NK-92 treated with Interleukin-12 subunit alpha and Interleukin-12 subunit beta, amount 100 ng/mL, for 24 hours (cell line): ENCODE data around the gene NAALADL2.
"Not testable (repeated sequence)": the region's sequence is repeated elsewhere in the genome, so short reads cannot be mapped to it uniquely, and the experiment has no call there.

ENCODE experiments used
- DNase-seq: peaks from one replicate; lab custom pipeline; 2025; lab: John Stamatoyannopoulos, UW

The NAALADL2 gene

DNA sequence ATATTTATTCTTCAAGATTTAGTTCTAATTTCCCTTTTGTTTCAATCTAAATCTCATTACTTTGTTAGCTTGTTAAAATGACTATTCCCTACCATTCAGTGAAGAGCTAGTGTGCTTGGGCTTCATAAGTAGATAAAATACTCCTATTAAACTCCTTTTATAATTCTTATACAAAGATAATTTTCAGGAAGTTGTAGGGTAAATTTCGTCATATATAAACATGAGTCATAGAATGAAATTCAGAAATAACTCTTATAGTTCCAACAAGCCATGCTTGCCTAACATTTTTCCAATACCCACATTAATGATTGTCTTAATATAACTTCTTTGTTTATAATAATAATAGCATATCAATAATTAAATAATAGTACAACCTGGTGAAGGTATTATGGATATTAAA is 407.3 kb downstream of the NAALADL2 start:
- DNase-seq: no peak

DNA sequence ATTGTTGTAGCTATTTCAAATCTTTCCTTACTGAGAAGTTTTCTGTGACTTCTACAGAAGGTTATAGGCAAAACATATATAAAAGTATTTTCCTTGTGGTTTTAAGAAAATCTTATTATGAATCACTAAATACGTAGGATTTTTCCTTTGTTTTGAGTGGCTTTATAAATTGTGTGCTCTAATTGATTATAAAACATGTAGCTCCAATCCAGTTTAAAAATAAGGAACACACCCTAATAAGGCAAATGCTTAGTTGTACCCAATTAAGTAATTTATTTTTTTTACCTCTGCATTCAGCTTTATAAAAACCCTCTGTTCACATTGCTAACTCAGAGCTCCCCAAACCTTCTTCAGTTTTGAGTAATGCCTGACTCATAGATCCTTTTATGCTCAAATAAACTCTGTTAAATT is 408.0 kb downstream of the NAALADL2 start:
- no peak for DNase-seq

DNA sequence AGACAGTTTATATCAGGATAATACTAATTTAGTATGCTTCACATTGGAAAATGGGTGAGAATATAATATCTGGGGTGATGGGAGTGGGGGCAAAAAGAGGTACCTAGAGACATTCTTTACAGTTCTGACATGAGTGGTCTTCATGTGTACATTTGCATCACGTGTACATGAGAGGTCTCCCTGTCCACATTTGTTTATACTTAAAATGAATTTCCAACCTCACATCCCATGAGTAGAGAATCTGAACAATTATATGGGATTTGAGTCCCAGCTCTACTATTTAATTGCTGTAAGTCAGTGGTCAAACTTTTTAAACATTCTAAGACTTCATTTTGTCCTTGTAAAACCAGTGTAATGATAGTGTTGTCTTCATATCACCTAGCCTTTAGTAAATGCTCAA is 408.4 kb downstream of the NAALADL2 start:
- DNase-seq: no peak

DNA sequence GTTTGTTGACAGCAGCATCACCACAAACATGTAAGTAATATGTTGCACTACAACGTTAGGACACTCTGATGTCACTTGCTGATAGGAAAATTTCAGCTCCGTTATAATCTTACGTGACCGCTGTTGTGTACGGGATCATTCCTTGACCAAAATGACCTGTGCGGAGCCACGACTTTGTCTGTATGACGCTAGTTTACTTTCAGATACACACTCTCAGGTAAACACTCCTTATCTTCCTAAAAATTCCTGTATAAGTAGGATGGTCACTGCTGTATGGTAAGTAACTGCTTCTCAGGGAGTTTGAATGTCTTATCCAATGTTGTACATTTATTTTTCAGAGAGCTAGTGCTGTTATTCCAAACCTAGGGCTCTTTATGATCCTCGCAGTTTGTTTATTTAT is 410.3 kb downstream of the NAALADL2 start:
- DNase-seq: no peak

DNA sequence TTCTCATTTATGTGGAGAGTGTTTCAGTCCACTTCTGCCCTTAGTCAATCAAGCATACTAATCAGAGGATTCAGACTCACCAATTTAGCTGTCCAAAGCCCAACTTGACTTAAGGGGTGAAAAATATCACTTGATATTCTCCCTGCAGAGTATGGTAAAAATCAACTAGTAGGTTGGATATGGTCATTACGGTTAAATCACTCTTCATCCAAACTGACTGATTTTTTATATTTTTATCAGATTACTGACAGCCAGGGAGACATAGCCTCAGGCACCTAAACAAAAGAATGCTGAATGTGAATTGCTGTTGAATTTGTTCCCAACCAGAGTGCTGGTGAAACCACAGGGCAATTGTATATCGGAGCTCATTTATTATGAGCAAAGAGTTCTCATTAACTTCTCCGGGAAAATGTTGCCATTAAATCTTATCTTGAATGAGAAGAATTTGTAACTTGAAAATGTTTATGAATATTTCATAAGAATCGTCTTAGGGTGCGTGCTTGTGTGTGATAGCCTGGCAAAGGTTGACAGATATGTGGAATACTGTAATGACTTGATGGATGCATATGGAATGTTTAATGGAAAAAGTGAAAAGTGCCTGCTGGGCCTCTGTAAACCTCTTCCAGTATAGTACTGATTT is 411.2 kb downstream of the NAALADL2 start:
- no peak for DNase-seq

DNA sequence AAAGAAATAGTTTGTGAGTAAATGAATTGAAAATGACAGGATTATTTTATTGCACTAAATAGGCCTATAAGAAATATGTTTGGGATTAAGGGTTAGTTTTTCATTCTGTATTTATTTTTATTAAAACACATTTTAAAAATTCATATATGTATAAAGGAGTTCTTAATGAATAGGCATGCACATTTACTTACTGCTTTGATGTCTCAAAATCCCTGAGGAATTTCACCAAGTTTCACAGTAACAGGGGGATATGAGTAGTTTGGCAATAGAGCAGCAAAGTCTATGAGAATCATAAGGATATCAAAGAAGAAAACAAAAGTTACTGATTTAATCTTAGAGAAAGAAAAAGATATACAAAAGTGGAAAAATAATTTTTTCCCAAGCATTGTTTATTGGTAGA is 411.7 kb downstream of the NAALADL2 start:
- DNase-seq: no peak

DNA sequence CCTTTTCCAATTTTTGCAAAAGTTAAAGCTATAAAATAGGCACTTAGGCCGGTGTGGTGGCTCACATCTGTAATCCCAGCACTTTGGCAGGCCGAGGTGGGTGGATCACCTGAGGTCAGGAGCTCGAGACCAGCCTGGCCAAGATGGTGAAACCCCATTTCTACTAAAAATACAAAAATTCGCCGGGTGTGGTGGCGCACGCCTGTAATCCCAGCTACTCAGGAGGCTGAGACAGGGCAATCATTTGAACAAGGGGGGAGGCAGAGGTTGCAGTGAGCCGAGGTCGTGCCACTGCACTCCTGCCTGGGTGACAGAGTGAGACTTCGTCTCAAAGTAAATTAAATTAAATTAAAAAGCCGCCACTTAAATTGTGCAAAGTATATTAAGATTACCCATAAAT is 412.3 kb downstream of the NAALADL2 start:
- DNase-seq: not testable (repeated sequence)

DNA sequence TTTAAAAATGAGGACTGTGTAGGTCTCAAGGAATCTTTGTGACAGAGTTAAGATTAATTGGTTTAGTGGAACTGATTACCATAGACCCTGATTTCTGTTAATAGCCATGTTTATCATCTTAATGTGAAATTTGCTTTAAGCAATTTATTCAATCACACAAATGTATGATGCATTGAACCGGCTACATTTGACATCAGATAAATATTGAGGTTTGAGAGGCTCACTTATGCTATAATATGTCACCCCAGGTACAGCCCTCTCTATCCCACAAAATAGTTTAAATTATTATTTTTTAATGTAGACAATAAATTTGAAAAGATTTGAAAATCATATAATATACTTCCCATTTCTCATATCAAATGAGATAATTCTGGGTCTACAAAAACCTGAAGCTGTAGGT is 413.3 kb downstream of the NAALADL2 start:
- DNase-seq: no peak

DNA sequence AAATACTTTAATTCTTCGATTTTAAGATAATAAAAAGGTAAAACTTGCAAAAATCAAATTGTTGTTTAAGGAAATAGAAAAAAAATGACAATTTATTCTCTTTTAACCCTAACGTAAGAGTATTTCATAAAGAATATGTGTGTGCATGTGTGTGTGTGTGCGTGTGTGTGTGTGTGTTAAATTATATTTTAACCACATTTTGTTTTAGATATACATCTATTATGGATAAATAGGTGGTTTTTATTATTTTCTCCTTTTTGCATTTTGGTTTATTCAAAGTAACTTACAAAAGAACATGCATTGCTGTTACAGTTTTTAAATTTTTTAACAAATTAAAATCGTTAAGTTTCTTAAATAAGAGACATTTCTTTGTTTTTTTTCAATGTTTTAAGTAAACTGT is 414.4 kb downstream of the NAALADL2 start:
- no peak for DNase-seq

DNA sequence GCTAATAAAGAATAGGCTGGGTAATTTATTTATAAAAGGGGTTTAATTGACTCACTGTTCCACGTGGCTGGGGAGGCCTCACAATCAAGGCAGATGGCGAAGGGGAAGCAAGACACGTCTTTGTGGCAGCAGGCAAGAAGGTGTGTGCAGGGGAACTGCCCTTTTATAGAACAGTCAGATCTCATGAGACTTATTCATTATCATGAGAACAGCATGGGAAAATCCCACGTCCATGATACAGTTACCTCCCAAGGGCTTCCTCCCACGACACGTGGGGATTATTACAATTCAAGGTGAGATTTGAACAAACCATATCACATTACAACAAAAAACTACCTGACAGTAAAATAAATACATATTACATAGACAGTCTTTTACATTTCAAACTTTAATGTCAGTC is 414.9 kb downstream of the NAALADL2 start:
- DNase-seq: no peak

DNA sequence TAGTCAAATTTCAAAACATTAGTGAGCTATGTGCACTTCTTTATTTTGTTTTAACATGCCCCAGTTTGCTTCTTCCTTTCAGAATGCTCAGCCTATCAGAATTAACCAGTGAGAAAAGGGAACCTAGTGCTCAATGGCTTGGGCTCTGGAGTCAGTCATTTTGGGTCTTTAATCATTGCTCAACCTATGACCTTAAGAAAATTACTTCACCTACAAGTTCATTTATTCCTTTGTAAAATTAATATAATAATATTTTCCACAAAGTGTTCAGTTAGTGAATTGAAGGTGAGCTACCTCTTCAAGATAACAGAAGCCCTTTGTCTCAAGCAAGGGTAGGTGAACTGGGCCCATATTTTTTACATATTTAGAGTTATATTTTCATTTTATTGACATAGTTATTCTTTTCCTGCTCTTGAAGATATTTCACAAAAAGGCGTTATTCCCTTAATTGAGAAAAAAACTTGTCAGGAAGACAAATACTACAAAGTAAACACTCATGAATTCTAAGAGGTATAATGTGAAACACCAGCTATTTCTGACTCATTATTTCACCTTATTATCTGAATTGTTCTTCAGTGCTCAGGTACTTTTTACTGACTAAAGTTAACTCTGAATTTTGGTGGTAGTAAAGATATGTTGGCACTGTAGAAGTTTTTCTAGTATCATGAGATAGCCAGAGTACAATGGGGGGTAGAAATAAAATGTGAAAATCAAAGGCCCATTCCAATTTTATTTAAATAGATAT is 415.5 kb downstream of the NAALADL2 start:
- DNase-seq: no peak

DNA sequence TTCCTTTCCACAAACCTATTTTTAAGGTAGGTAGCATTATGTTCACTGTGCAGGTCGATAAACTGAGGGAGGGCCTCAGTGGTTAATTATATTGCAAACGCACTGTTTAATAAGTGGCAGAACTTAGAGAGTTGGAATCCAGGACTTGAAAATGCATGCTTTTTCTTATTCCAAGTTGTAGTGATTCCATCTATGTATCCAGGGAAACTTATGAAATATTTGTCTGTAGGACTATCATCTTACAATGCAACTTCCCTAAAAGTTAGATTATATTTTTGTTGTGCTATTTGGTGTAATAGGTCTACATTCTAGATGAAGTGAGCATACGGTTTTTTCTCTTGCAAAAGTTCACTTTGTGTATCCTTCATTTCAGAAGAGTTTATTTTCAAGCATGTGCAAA is 419.5 kb downstream of the NAALADL2 start:
- DNase-seq: no peak

DNA sequence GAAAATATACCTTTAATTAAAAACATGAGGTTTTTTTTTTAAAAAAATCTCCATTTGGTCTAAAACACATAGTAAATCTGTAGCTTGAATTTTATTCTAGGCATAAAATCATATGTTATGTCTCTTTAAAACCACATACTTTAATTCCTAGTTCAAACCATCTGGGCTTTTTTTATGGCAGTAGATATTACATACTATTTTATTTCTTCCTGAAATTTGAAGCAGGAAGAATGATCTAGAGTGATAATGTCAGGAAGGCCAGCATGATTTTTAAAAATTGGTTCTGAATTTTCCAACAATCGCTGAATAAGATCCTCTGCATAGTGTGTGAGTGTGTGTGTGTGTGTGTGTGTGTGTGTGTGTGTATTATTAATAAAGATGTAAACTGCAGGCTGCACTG is 420.3 kb downstream of the NAALADL2 start:
- DNase-seq: no peak

DNA sequence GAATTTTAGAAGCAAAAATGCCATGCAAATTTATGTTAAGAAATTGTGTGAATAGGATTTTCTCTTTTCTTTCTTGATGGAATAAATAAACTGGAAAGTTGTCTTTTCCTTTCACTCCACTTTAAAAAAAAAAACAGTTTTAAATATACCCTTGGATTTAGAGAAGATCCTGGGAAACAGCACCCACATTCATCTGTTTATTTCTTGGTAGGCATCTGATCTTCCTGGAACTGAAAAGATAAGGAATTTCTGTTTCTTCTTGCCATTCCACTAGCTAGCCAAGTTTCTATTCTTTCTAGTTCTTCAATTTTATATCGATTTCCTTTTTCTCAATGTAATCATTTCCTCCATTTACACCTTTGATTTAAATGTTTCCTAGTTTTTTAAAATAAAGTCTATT is 420.8 kb downstream of the NAALADL2 start:
- DNase-seq: no peak

DNA sequence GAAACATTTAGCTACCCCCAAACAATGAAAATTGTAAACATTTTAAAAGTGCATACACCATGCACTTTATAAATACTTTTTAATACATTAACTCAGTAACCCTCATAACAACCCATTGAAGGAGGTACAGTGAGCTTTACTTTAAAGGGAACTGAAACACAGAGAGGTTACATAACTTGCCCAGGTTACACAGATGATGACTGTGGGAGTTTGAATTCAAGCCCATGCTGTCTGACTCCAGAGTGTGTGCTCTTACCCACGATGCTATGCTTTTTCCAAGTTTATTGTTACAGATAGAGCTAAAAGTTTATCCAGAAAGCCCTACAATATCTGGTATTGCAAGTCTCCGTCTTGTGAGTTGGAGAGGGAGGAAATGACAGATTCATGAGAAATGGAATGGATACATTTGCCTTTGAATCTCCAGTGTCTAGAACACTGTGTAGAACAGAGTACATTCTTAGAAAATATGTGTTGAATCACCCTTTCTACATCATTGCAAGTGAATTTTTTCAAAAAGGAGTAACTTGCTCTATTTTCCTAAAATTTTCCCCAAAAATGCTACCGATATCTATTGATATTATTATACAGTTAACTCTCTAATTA is 428.3 kb downstream of the NAALADL2 start:
- no peak for DNase-seq

DNA sequence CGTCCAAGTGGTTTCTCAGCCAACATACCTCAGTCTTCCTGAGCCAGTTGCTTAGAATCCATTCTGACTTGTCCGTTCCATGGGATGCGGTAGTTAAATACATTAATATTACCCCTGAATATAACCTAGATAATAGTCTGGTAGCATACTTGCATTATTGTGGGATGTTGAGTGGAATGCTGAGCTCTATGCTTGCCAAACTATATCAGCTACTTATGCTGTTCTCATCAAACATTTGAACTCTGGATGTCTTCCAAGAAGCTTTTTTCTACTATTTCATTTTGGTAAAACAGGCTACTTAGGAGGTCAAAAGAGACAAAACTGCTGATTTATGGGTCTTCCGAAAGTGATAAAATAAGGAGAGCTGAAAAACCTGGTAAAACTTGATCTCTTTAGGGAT is 429.5 kb downstream of the NAALADL2 start:
- no peak for DNase-seq

DNA sequence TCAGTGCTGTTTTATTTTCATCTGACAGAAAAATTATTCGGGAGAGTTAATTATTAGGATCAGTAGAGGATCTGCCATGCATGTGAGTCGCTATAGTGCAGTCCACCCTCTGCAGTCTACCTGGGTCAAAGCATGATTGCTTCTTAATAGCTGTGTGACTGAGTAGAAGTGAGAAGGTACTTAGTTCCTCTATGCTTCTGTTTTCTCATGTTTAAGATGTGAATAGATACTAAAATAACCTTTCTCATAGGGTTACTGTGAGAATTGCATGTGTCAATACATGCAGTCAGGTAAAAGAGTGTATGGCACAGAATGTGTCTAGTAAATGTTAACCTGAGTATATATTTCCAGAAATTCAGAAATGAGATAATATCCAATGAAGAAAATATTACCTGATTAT is 435.7 kb downstream of the NAALADL2 start:
- DNase-seq: no peak

DNA sequence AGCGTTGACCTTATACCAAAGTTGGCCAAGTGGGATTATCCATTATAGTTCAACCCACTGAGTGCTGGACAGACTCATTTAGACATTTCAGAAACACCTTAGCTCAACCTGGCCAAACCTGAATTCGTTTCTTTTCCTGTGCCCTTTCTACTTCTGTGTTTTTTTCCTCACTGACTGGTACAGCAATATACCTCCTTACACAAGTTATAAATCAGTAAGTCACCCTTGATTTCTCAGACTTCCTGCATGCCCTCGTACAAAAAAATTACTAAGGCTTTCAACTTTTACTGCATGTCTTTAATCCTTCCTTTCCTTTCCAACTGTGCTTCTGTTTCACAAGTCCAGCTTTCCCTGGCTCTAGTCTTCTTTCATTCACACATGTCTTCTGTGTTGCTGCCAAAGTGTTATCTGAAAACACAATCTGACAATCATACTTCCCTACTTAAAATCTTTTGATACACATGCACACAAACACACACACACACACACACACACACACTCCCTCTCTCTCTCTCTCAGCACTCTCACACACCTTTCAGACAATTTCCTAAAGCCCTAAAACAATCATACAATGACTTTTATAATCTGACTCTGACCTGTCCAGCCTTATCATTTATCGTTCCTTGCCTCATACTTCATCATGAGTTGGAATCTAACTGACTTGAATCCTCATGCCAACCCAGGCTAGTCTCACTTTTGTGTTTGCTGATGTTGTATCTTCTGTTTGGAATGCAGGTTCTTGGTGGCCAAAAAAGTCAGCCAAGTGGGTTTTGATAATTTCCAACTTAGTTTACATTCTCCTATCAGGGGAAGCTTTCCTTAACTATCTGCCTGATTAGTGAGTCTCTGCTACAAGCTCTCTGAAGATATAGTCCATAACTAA is 436.4 kb downstream of the NAALADL2 start:
- DNase-seq: no peak

DNA sequence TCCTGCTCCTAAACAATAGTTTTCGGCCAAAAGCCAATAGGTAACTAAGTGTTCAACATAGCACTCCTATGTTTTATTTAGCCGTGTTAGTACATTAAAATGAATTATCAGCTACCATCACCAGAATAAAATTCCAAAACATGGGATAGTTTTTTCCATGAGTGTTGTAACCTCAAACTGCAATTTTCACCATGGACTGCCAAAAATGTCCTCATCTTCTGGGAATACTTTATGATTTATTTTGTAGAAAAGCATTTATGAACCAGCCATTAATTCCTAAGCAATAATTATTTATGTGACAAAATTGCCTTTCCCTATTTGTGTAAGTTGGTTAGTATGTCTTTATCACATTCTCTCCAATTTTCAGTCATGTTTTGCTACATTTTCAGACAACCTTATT is 438.1 kb downstream of the NAALADL2 start:
- DNase-seq: no peak

DNA sequence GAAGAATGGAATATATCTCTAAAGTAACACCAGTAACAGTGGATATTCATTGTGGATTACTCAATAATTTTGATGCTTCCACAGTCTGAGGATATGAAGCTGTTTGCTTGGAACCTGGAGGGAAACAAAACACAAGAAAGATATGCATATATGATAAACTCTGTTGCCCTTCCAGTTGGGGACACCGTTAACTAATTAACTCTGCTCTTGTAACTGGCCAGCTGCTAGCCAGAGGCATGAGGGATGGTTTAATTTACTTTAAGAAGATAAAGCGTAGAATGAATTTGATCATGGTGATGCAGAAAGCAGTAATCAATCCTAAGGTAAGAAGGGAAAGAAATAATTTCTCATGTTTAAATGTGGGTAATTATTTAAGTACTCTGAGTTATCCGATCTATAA is 442.6 kb downstream of the NAALADL2 start:
- DNase-seq: no peak

DNA sequence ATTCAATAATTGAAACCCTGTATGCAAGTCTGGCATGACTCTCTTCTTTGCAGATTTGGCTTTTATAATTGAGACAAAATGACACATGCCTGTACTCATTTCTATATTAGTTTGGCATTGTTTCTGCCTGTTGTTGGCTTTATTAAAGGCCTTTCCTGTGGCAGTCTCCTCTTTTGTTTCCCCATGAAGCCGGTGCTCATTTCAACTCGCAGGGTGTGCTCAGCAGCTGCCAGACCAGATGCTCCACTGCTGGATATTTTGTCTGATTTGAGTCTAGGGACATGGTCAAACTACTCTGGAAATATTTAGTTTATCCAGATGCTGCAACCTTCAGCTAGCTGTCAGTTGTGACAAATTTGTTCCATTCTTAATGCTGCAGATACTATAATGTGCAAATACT is 445.3 kb downstream of the NAALADL2 start:
- DNase-seq: no peak

DNA sequence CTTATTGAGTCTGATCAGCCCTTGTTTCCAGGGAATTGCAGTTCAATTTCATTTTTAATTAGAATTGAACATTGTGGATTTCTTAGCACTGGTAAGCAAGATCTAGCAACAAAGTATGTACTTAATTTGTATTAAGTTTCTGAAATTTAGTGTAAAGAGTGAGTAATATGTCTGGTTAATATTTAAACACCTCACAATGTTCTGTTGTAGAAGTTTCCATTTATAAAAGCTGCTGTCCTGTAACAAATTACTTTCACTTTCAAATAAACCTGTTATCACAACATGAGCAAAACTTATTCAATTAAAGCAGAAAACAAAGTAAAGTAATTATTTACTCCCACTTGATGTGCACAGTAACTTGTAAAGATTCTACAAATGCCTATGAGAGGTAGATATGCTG is 448.5 kb downstream of the NAALADL2 start:
- no peak for DNase-seq

DNA sequence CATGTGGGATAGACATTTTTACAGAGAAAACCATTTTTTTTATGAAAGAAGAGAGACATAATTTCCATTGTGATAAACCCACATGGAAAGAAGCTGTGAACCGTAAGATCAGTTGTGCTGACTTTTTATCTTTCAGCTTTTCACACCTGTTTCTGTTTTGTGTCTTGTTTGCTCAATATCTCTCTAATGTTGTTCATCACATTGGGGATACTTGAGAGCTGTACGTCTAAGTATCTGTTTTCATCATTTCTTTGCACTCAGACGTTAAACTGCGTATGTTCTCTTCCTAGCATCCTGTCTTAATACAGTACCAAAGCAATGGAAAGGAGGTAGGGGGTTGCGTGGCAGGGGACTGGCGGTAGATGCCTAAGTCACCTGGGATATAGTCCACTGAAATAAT is 449.0 kb downstream of the NAALADL2 start:
- DNase-seq: no peak
